Breast epithelium (tissue), 4 donors: ENCODE measurements around the gene SIK3. TPM values are rescaled to one million over a fixed set of nuclear protein-coding genes. Genes with fewer than 3 reads are reported as not detected.
A peak's percentile ranks its signal among the peaks of the same experiment; 100 is the strongest.

Source experiments
- DNase-seq, 2 donors: peaks; one replicate each; pipeline ENCODE4 v3.0.0-alpha.2; 2019; ENCODE audit warnings: low spot score in 2 of 2
- H3K27ac ChIP-seq, 2 donors: fragments of 200-600 bp; sonication (generic) in 1 of 2; one replicate each; pipeline ENCODE4 v1.5.1; 2016 to 2019; ENCODE audit warnings: mild to moderate bottlenecking in 1 of 2
- H3K27me3 ChIP-seq, 2 donors: fragments of 200-600 bp; sonication (generic) in 1 of 2; one replicate each; pipeline versions ENCODE4 v1.5.1 to v1.6.0; 2017 to 2019; ENCODE audit warnings: control low read depth in 1 of 2, mild to moderate bottlenecking in 1 of 2
- H3K36me3 ChIP-seq: fragments of 200-600 bp; one replicate; pipeline ENCODE4 v1.5.1; 2019
- H3K4me1 ChIP-seq, 2 donors: fragments of 200-600 bp; sonication (generic); one replicate each; pipeline ENCODE4 v1.5.1; 2016 to 2019; ENCODE audit warnings: control low read depth in 1 of 2
- H3K4me3 ChIP-seq, 3 donors: fragments of 200-600 bp; sonication (generic); 1 replicate in 2 of 3; 2 replicates in 1 of 3; pipeline ENCODE4 v1.5.1; 2016 to 2019; ENCODE audit warnings: mild to moderate bottlenecking in 3 of 3, moderate library complexity in 2 of 3
- H3K9me3 ChIP-seq, 2 donors: fragments of 200-600 bp; sonication (generic) in 1 of 2; one replicate each; pipeline ENCODE4 v1.5.1; 2016 to 2019; ENCODE audit warnings: control low read depth in 1 of 2
- POLR2A ChIP-seq: fragments of 450-650 bp; IDR thresholded peaks from one replicate; pipeline ENCODE4 v1.6.1; 2016; ENCODE audit warnings: antibody characterized with exemption, mild to moderate bottlenecking, moderate library complexity
- POLR2AphosphoS5 ChIP-seq, 3 donors: sonication (generic); formaldehyde crosslinking; IDR thresholded peaks; one replicate each; pipeline ENCODE4 v1.6.1; 2017; ENCODE audit warnings: antibody characterized with exemption in 3 of 3
- intact Hi-C: fragments of 100-400 bp; cut with DNase I; formaldehyde crosslinking; loops from one replicate; pipeline ENCODE4 v1.15.1; 2023; ENCODE audit warnings: low total_unique reads
- total RNA-seq, 3 donors: library from RNA; depleted of rRNA; stranded (reverse); fragments of >200 nt; gene quantifications; one replicate each; pipeline ENCODE4 v1.1.0, GENCODE V29; 2016
- TF ChIP-seq, protein P1 (sequence below), 3 donors: fragments of 450-650 bp; IDR thresholded peaks; one replicate each; pipeline ENCODE4 v1.5.1; 2016 to 2017; ENCODE audit warnings: antibody characterized with exemption in 3 of 3, mild to moderate bottlenecking in 3 of 3, moderate library complexity in 3 of 3

The SIK3 gene
- total RNA-seq, 3 donors from 2014 or later, result 26.9 to 110 (median 57.0) TPM

DNA sequence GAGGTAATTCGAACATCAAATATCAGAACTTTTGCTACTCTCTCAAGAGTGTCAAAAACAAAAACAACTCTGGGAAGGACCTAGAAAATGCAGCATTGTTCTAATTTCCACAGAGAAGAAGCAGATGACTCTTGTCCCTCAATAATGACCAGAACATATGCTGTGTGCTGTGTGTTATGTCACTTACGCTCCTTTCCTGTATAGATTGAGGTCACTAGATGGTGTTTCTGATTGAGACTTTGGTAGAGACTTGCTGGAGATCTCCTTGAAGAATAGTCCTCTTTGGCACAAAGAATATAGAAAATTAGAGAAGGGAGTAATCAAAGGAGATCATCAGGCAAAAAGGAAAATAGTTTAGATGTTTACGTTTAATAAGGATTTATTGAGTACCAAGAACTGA lies 2.3 kb upstream of the SIK3 start:
- Histone ChIP-seq H3K4me1 (peaks cover 0 to 9% of the 10 kb centered on the region in 2 donors), H3K36me3 (no peaks in the 10 kb centered on the region), H3K27me3 (no peaks in the 10 kb centered on the region), H3K9me3 (no peaks in the 10 kb centered on the region), H3K27ac (peak overlapping the region; percentile 99), H3K4me3 (no peak overlapping the region)
- no peak for TF ChIP-seq POLR2A
- TF ChIP-seq, protein P1, sequence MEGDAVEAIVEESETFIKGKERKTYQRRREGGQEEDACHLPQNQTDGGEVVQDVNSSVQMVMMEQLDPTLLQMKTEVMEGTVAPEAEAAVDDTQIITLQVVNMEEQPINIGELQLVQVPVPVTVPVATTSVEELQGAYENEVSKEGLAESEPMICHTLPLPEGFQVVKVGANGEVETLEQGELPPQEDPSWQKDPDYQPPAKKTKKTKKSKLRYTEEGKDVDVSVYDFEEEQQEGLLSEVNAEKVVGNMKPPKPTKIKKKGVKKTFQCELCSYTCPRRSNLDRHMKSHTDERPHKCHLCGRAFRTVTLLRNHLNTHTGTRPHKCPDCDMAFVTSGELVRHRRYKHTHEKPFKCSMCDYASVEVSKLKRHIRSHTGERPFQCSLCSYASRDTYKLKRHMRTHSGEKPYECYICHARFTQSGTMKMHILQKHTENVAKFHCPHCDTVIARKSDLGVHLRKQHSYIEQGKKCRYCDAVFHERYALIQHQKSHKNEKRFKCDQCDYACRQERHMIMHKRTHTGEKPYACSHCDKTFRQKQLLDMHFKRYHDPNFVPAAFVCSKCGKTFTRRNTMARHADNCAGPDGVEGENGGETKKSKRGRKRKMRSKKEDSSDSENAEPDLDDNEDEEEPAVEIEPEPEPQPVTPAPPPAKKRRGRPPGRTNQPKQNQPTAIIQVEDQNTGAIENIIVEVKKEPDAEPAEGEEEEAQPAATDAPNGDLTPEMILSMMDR (IDR thresholded peaks at IDR 0.05), result no peak
- no peak for TF ChIP-seq POLR2AphosphoS5 (IDR thresholded peaks at IDR 0.05)
- DNase-seq, result no peak
- intact Hi-C loops, result no loop called here

DNA sequence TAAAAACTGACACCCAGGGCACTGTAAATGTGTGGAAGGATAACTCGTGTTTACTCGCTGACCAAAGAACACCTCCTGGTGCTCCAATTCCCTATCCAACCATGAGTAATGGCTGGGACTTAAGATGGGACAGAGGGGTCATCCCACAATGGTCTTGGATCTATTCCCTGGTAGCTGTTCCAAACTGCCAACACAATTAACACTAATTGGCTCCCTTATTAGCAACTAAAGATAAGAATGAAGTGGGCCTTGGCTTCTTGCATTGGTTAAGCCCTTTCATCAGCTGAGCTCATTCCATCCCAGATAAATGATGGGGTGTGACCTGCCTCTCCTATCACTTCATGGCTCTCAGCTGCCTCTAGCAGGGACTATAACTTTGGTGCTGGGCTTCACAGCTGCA lies 1.5 kb upstream of the SIK3 start:
- peak overlapping the region; percentile 99 for H3K27ac ChIP-seq
- H3K4me3 ChIP-seq, result no peak overlapping the region
- H3K9me3 ChIP-seq, result no peaks in the 10 kb centered on the region
- H3K27me3 ChIP-seq, result no peaks in the 10 kb centered on the region
- H3K4me1 ChIP-seq, result peaks cover 0 to 9% of the 10 kb centered on the region in 2 donors
- intact Hi-C loops, result no loop called here
- TF ChIP-seq POLR2A, result no peak
- TF ChIP-seq, protein P1 (IDR thresholded peaks at IDR 0.05), result no peak
- TF ChIP-seq POLR2AphosphoS5 (IDR thresholded peaks at IDR 0.05), result no peak
- no peaks in the 10 kb centered on the region for H3K36me3 ChIP-seq
- DNase-seq, result no peak

DNA sequence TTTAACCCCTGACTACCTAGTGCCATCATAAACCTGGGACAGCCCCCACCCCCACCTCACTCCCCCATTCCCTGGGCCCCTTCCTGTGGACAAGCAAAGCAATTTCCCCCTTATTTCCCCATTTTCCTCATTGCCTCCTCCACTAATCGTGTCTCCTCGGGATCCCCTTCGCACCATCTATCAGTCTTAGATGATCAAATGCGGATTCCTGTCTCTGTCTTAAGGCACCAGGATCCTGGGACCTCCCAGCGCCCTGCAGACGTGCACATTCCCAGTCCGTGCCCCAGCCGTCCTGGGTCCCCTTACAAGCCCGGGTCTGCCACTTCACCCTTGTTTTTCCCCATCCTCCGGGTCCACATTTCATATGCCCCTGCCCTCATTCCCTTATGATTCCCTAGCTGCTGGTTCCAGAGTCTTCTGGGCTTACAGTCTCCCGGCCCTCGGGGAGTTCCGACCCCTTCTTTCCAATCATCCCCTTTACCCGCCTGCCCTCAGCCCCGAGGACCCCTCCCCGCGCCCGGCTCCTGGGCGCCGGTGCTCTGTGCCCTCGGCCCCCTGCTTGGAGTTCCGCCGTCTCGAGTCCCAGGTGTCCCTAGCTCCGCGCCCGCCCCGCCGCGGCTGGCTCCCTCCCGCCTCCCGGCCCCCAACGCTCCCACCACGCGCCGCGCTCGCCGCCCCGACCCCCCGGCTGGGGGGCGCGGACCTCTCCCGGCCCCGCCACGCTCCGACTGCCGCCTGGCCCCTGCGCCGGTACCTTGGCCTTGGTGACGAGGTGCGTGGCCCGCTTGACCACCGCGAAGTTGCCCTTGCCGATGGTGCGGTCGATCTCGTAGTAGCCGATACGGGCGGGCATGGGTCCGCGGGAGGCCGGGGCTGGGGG lies 599 bp downstream of the SIK3 start:
- TF ChIP-seq POLR2A (no peak), POLR2AphosphoS5 (IDR thresholded peaks at IDR 0.05) (peak in 1 of 3 donors; percentile 27)
- TF ChIP-seq, protein P1 (IDR thresholded peaks at IDR 0.05), result no peak
- peaks cover 0 to 19% of the 10 kb centered on the region in 2 donors for H3K4me1 ChIP-seq
- intact Hi-C loops, result no loop called here

DNA sequence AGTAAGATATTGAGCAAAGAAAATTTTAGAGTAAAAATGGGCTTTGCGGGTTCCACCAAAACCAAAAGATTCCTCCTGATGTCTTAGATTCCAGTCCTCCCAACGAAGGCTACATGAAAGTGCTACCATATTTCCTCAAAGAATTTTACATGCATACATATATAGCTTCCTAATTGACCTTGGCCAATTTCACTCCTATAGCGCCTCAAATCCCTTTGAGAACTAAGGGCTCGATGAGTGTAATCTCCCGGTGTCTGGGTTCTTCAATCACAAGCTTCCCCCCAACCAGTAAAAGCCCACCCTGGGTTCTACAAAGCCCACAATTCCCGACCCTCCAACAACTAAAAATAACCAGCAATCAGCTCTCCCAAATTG lies 1.2 kb downstream of the SIK3 start:
- H3K36me3 ChIP-seq, result no peaks in the 10 kb centered on the region
- peaks cover 0 to 22% of the 10 kb centered on the region in 2 donors for H3K4me1 ChIP-seq
- H3K27me3 ChIP-seq, result no peaks in the 10 kb centered on the region
- peak overlapping the region; percentile 83 to 98 (median 92) for H3K4me3 ChIP-seq
- no peak for DNase-seq
- no peaks in the 10 kb centered on the region for H3K9me3 ChIP-seq
- peak overlapping the region; percentile 99 for H3K27ac ChIP-seq
- TF ChIP-seq, protein P1 (IDR thresholded peaks at IDR 0.05), result no peak
- TF ChIP-seq POLR2A, result no peak
- TF ChIP-seq POLR2AphosphoS5 (IDR thresholded peaks at IDR 0.05), result no peak
- intact Hi-C loops, result no loop called here

More for the DNA sequence above, 599 bp downstream of the SIK3 start:
- H3K4me3 ChIP-seq, result peak overlapping the region; percentile 83 to 98 (median 92)
- no peaks in the 10 kb centered on the region for H3K9me3 ChIP-seq
- no peaks in the 10 kb centered on the region for H3K36me3 ChIP-seq
- H3K27ac ChIP-seq, result peak overlapping the region; percentile 99
- DNase-seq, result peak; percentile 45 to 58
- H3K27me3 ChIP-seq, result no peaks in the 10 kb centered on the region
